ENCODE results near the gene MYL4.

Gene MYL4

DNA sequence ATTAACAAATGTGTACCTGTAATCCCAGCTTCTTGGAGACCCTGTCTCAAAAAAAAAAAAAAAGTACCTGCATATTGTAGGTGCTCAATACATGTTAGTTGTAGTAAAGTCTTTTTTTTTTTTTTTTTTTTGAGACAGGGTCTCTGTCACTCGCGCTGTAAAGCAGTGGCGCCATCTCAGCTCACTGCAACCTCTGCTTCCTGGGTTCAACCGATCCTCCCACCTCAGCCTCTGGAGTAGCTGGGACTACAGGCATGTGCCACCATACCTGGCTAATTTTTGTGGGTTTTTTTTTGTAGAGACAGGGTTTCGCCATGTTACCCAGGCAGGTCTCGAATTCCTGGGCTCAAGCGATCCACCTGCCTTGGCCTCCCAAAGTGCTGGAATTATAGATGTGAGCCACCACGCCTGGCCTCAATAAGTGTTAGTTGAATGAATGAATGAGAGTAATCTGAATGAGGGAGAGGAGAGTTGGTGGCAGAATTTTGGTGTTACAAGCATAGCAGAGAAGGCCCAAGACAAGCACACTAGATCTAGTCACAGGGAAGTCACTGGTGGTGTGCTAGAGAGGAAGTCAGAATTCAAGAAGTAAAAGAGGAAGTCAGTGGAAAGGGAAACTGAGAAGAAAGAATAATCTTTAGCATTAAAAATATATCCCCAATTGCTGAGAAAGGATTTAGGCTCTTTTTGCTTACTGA, 9.4 kb upstream of the MYL4 start:
- TF ChIP-seq, protein P1, sequence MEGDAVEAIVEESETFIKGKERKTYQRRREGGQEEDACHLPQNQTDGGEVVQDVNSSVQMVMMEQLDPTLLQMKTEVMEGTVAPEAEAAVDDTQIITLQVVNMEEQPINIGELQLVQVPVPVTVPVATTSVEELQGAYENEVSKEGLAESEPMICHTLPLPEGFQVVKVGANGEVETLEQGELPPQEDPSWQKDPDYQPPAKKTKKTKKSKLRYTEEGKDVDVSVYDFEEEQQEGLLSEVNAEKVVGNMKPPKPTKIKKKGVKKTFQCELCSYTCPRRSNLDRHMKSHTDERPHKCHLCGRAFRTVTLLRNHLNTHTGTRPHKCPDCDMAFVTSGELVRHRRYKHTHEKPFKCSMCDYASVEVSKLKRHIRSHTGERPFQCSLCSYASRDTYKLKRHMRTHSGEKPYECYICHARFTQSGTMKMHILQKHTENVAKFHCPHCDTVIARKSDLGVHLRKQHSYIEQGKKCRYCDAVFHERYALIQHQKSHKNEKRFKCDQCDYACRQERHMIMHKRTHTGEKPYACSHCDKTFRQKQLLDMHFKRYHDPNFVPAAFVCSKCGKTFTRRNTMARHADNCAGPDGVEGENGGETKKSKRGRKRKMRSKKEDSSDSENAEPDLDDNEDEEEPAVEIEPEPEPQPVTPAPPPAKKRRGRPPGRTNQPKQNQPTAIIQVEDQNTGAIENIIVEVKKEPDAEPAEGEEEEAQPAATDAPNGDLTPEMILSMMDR (IDR thresholded peaks at IDR 0.05; ENCODE audit: insufficient read depth, missing control alignments), result no peak
- FAIRE-seq, result no peak
- DNase-seq (ENCODE audit: insufficient read length, low spot score), result no peak

DNA sequence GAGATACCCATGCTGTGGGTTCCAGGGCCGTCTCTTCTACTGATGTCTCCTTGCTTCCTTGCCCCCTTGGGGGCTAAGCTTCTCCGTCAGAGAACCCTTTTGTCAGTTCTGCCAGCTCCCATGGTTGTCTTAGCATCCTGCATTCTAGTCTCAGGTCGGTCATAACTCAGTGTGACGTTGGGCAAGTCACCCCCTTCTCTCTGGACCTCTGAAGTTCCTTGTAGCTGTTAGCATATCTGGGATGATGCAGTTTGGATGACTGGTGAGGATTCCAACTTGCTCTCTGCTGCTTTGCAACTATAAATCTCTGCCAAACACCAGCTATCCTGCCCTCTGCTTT, 8.9 kb upstream of the MYL4 start:
- no peak for FAIRE-seq
- TF ChIP-seq, protein P1 (IDR thresholded peaks at IDR 0.05; ENCODE audit: insufficient read depth, missing control alignments), result no peak
- no peak for DNase-seq (ENCODE audit: insufficient read length, low spot score)

DNA sequence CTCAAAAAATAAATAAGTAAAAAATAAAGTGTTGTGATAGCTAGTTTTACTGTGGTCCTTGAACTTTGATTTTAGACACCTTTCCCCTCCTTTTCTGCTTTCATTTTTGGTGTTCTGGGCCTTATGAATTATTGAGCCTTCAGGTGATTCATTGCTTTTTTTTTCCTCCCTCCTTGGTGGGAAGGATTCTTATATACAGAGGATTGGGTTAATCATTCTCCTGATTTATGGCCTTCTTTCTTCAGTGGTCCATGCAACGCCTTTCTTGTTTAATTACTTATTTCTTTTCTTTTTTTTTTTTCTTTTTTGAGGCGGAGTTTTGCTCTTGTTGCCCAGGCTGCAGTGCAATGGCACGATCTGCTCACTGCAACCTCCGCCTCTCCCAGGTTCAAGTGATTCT, 8.0 kb upstream of the MYL4 start:
- TF ChIP-seq, protein P1 (IDR thresholded peaks at IDR 0.05; ENCODE audit: insufficient read depth, missing control alignments), result no peak
- FAIRE-seq (no peak), DNase-seq (ENCODE audit: insufficient read length, low spot score) (no peak)

DNA sequence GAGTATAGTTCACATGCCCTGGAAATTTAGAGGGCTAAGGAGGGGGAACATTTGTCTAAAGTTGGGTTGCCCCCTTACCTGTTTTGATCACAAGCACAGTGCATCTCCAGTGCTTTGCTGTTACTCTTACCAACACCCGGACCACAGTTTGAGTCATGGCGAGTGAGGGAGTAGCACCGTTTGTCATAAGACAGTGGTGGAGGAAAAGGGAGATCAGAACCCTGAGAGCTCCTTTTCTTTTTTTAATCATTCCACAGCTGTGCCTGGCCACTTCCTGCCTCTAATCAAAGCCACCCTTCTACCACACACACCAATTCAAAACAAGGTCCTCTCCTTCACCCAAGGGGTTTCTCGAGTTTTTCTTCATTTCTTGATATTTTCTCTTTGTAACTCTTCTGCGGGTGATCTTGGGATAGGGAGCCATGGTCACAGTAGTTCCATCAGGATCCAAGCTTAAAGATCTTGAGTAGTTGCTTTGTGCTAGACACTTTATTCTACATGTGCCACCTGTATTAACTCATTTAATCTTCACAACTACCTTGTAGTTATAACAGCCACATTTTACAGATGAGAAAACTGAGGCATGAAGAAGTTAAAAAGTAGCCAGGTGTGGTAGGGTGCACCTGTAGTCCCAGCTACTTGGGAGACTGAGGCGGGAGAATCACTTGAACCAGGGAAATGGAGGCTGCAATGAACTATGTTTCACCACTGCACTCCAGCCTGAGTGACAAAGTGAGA, 5.0 kb upstream of the MYL4 start:
- DNase-seq (ENCODE audit: insufficient read length, low spot score), result no peak
- no peak for FAIRE-seq
- TF ChIP-seq, protein P1 (IDR thresholded peaks at IDR 0.05; ENCODE audit: insufficient read depth, missing control alignments), result no peak

DNA sequence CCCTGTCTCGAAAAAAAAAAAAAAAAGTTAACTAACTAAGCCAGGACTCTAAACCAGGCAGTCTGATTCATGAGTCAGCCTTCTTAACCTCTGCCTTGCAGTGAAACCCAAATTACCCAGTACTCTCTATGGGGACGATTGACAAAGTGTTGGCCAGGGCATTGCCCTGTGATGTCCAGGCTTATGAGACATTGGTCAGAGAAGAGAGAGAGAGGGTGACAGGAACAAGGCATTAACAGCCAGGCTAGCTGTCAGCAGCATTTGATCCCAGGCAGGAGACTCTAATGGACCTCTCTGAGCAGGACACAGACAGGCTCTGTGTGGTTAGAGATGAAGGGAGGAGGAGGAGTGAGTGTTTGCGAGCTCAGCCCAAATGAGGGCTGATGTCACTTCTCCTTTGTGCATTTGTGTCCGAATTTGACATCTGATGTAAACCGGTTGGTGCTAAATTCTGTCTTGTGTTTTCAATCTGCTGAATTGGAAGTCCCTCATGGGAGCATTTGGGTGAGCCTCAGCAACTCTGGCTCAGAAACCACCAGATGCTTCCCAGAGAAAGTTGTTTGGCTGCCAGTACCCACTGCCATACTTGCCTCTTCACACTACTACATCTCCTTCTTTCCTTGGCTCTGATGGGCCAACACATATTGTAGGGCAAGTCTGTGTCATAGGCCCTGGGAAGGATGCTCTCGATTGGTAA, 4.3 kb upstream of the MYL4 start:
- DNase-seq (ENCODE audit: insufficient read length, low spot score) (no peak), FAIRE-seq (no peak)
- TF ChIP-seq, protein P1 (IDR thresholded peaks at IDR 0.05; ENCODE audit: insufficient read depth, missing control alignments), result no peak

DNA sequence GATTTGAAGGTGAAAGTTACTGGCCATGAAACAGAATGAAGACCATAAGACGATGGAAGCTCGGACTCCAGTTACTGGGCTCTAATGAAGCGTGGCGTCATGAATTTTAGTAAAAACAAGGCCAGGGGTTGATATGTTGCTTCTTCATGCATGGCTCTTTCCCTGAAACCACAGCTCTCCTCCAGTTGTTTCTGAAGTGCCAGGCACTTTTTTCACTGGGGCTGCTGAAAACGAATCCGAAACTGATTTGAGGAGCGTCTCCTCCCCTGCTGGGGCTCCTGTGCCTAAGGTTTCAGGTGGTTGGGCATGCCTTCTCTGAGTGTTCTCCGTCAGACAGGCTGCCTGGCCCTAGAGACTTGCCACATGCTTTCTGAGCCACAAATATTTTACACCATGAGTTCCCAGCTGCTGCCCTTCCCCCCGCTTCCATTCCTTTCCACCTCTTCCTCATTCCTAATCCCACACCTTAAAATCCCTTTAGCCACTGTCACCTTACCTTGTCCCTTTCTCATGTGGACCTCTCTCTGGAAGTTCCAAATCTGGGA, 3.7 kb upstream of the MYL4 start:
- DNase-seq (ENCODE audit: insufficient read length, low spot score) (no peak), FAIRE-seq (no peak)
- TF ChIP-seq, protein P1 (IDR thresholded peaks at IDR 0.05; ENCODE audit: insufficient read depth, missing control alignments), result no peak

Measured in D721Med (cell line).